Fibroblast of the aortic adventitia (primary cell): ENCODE measurements around the gene NRTN. TPM values are rescaled to one million over a fixed set of nuclear protein-coding genes. Genes with fewer than 3 reads are reported as not detected.
"Not testable (repeated sequence)": the region's sequence is repeated elsewhere in the genome, so short reads cannot be mapped to it uniquely, and the experiment has no call there.

ENCODE experiments used
- DNase-seq: peaks from one replicate; pipeline ENCODE4 v3.0.0-alpha.2; 2010; ENCODE audit warnings: low read depth
- H3K4me3 ChIP-seq: 2 replicates; pipeline ENCODE4 v1.5.1; 2011; ENCODE audit warnings: low read depth, mild to moderate bottlenecking, control low read depth, low read length, moderate library complexity
- CTCF ChIP-seq: IDR thresholded peaks from 2 replicates; pipeline ENCODE4 v1.5.1; 2011; ENCODE audit warnings: mild to moderate bottlenecking, low read length, control low read depth, inconsistent platforms; ENCODE audit not compliant: insufficient read depth
- total RNA-seq: library from RNA; depleted of rRNA; stranded (reverse); fragments of >200 nt; gene quantifications from 2 replicates; pipeline ENCODE4 v1.2.3, GENCODE V29; 2012; ENCODE audit warnings: low replicate concordance

NRTN gene
- total RNA-seq, 1 donor = 0.09 TPM

- DNase-seq = no peak
- no peak overlapping the region for H3K4me3 ChIP-seq
- no peak for TF ChIP-seq CTCF
Measured at GRCh38 chr19:5838353-5839064, 33.6 kb downstream of the NRTN start.

GRCh38 chr19:5839065-5840017, 34.5 kb downstream of the NRTN start, which contains the start of gene FUT6:
FUT6 (minus strand) TSS chr19:5839702; CDS start chr19:5832567, 7,135 bp downstream.
- H3K4me3 ChIP-seq = no peak within 1 kb of the TSS
- DNase-seq = no peak
- no peak for TF ChIP-seq CTCF

GRCh38 chr19:5841735-5842111, 36.9 kb downstream of the NRTN start:
- not testable (repeated sequence) for DNase-seq, H3K4me3 ChIP-seq

- no peak for DNase-seq
- TF ChIP-seq CTCF = no peak
Measured at GRCh38 chr19:5843295-5843927, 38.5 kb downstream of the NRTN start.

GRCh38 chr19:5844456-5845433, 39.9 kb downstream of the NRTN start:
- DNase-seq = no peak
- H3K4me3 ChIP-seq = no peak overlapping the region
- TF ChIP-seq CTCF = no peak

More at GRCh38 chr19:5843295-5843927, 38.5 kb downstream of the NRTN start:
- H3K4me3 ChIP-seq = no peak overlapping the region

GRCh38 chr19:5847846-5848245, 43.0 kb downstream of the NRTN start:
- not testable (repeated sequence) for H3K4me3 ChIP-seq, DNase-seq

GRCh38 chr19:5848621-5849020, 43.8 kb downstream of the NRTN start:
- DNase-seq, H3K4me3 ChIP-seq: not testable (repeated sequence)
